ENCODE data around the gene ALPK3.

Gene ALPK3

DNA sequence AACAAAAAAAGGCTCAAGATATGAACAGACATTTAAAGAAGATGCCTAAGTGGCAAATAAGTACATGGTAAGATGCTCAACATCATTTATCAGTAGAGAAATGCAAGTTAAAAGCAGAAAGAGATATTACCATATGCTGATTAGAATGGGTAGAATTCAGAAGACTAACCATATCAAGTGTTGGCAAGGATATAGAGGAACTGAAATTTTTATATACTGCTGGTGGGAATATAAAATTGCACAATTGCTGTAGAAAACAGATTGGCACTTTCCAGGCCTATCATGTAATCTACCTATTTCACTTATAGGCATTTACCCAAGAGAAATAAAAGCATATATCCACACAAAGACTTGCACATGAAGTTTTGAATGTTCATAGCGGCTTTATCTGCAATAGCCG, 84.4 kb downstream of the ALPK3 start:
- no peak for DNase-seq

GRCh38 chr15:84903751-84904150, 86.6 kb downstream of the ALPK3 start:
- no peak for DNase-seq

GRCh38 chr15:84904419-84904818, 87.3 kb downstream of the ALPK3 start:
- DNase-seq, result no peak

DNA sequence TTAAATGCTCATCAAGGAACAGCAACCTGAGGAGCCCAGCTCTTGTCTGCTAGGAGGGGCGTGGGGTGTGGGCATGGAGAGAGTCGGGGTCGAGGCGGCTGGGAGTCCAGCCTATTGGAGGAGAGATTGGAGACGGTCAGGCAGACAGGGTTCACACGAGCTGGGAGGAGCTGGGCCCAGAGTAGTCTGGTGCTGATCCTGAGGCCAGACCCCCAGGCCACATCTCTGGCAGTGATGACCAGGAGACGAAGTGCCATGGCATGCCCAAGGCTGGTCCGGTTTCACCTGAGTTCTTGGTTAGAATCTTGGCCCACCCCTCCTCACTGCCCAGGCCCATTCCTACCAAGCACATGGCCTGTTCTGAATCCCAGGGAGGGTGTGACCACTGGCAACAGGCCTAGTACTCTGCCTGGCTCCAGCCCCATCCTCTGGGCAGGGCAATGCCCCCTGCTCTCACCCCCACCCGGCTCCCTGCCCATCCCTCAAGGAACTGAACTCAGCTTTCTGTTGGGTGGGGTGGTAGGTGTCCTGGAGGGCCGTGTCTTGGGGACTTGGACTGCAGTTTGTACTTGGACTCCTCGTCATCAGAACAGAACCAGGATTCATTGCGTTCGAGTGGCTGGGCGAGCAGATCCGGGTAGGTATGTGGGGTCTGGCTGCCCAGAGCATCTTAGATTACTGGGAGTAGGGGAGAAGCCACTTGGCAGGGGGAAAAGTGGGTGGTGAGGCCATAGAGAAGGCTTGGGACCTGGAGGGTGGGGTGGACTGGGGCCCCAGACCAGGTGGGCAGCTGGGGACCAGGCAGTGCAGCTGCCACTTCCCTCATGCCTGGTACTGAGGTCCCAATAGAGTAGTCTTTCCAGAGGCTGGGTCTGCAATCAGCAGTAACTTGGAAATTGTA, 88.1 kb downstream of the ALPK3 start:
- no peak for DNase-seq

GRCh38 chr15:84907731-84908130, 90.6 kb downstream of the ALPK3 start:
- DNase-seq, result no peak

DNA sequence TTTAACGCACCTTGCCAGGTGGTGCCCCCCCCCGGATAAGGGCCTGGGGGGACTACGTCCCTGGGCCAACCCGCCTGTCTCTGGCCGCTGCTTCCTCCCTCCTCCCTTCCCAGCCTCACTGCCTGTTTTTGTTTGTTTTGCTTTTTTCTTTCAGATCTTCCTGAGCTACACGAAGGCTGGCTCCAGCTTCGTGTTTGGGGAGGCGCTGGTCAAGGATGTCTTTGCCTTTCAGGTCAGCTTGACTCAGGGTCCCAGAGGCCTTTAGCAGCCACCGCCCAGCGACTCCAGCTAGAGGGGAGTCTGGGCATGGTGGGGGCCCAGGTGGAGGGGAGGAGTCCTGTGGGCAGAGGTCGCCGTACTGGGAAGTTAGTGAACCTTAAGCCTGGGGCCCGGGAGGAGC, 91.4 kb downstream of the ALPK3 start:
- DNase-seq, result no peak

GRCh38 chr15:84909029-84909428, 91.9 kb downstream of the ALPK3 start:
- no peak for DNase-seq

DNA sequence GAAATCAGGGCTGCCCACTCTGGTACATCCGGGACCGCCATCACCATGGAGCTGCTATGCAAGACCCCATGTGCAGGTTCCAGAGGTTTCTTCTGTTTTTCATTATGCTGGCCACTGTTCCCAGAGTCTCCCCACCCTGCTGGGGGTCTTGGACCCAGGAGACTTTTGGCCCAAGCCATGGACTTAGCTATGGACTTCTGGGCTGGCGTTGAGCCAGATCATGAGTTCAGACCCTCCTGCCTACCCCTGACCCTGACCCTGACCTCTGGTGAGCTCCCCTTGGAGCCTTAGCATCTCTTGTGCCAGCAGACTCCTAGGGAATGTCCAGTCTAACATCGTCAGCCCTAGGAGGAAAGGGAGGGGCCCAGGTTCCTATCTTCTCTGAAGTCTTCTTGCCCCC, 92.6 kb downstream of the ALPK3 start:
- no peak for DNase-seq

- DNase-seq, result no peak
Measured at GRCh38 chr15:84910928-84911623, 93.9 kb downstream of the ALPK3 start.

- no peak for DNase-seq
Measured at GRCh38 chr15:84911879-84912660, 94.9 kb downstream of the ALPK3 start.

GRCh38 chr15:84913360-84913723, 96.2 kb downstream of the ALPK3 start:
- DNase-seq, result no peak

GRCh38 chr15:84914351-84914750, 97.2 kb downstream of the ALPK3 start:
- no peak for DNase-seq

GRCh38 chr15:84914909-84915605, 97.9 kb downstream of the ALPK3 start:
- DNase-seq, result peak; percentile 61

GRCh38 chr15:84915606-84915958, 98.4 kb downstream of the ALPK3 start:
- DNase-seq, result no peak

DNA sequence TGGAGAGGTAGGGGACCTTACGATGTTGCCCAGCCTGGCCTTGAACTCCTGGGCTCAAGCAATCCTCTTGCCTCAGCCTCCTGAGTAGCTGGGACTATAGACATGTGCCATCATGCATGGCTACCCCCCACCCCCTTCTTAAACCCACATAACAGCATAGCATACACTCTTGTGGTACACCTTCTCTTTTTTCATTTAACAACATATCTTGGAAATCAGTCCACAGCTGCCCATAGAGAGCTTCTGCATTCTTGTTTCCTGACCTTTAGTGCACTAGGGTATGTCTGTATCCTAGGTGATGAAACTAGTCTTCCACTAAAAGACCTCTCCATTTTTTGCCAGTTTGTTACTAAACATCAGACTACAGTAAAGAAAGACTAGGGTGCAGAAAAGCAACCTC, 100.3 kb downstream of the ALPK3 start:
- peak; percentile 6 for DNase-seq

- DNase-seq, result peak; percentile 5
Measured at GRCh38 chr15:84919106-84919667, 102.0 kb downstream of the ALPK3 start.

GRCh38 chr15:84921121-84921520, 104.0 kb downstream of the ALPK3 start:
- no peak for DNase-seq

DNA sequence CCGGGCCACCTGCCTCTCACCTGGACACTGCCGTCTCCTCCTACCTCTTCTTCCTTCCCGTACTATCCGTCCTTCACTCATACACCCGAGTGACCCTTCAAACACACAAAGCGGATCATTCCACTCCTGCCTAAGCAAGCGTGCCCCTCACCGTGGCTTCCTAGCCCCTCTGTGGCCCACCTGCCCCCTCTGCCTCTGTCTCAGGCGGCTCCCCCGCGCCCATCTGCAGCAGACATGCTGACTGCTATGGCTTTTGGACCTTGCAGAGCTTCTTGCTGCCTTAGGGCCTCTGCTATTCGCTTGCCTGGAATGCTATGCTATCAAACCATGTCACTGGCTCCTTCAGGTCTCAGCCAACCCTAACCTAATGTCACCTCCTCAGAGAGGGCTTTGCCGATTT, 105.4 kb downstream of the ALPK3 start:
- DNase-seq, result no peak
